Karpas-422 (cell line): ENCODE results near the gene ATRNL1. TPM values are rescaled to one million over a fixed set of nuclear protein-coding genes. Genes with fewer than 3 reads are reported as not detected.

Source experiments
- DNase-seq: peaks from one replicate; pipeline ENCODE4 v3.0.0-alpha.2; 2015
- H2AFZ ChIP-seq: fragments of 200-600 bp; sonication (generic); 2 replicates; pipeline ENCODE4 v1.6.1; 2014; ENCODE audit warnings: antibody characterized with exemption, low read length, mixed read lengths
- H3K27ac ChIP-seq: fragments of 200-600 bp; sonication (generic); 2 replicates; pipeline ENCODE4 v1.5.1; 2014; ENCODE audit warnings: mild to moderate bottlenecking, low read length, moderate library complexity
- H3K27me3 ChIP-seq: fragments of 200-600 bp; sonication (generic); 2 replicates; pipeline ENCODE4 v1.6.1; 2014; ENCODE audit warnings: low read length, mixed read lengths
- H3K36me3 ChIP-seq: fragments of 200-600 bp; sonication (generic); 2 replicates; pipeline ENCODE4 v1.6.1; 2014; ENCODE audit warnings: low read length, mixed read lengths; ENCODE audit not compliant: insufficient read depth
- H3K4me1 ChIP-seq: fragments of 200-600 bp; sonication (generic); 2 replicates; pipeline ENCODE4 v1.6.1; 2014; ENCODE audit warnings: mild to moderate bottlenecking, low read length, mixed read lengths
- H3K4me2 ChIP-seq: fragments of 200-600 bp; sonication (generic); 2 replicates; pipeline ENCODE4 v1.6.1; 2014; ENCODE audit warnings: low read length, low read depth, mild to moderate bottlenecking; ENCODE audit not compliant: poor library complexity, severe bottlenecking
- H3K4me3 ChIP-seq: fragments of 200-600 bp; sonication (generic); 2 replicates; pipeline ENCODE4 v1.5.1; 2014; ENCODE audit warnings: mild to moderate bottlenecking, antibody characterized with exemption, low read length, mixed read lengths
- H3K79me2 ChIP-seq: fragments of 200-600 bp; sonication (generic); 2 replicates; pipeline ENCODE4 v1.6.1; 2014; ENCODE audit warnings: mild to moderate bottlenecking, low read length, mixed read lengths
- H3K9ac ChIP-seq: fragments of 200-600 bp; sonication (generic); 2 replicates; pipeline ENCODE4 v1.6.0; 2014; ENCODE audit warnings: low read length
- H3K9me2 ChIP-seq: fragments of 200-600 bp; sonication (generic), shearing (Covaris generic); replicated peaks from 2 replicates; pipeline ENCODE4 v1.6.0; 2014; ENCODE audit warnings: mild to moderate bottlenecking, low read length, moderate library complexity; ENCODE audit not compliant: insufficient read depth
- H3K9me3 ChIP-seq: fragments of 300-700, 200-600 bp; sonication (generic); 2 replicates; pipeline ENCODE4 v1.6.1; 2014; ENCODE audit warnings: low read length, mixed read lengths
- H4K20me1 ChIP-seq: fragments of 200-600 bp; sonication (generic); 2 replicates; pipeline ENCODE4 v1.6.1; 2014; ENCODE audit warnings: mild to moderate bottlenecking, antibody characterized with exemption, low read length, low read depth; ENCODE audit not compliant: insufficient read depth
- total RNA-seq: library from RNA; depleted of rRNA; stranded (reverse); fragments of >200 nt; shearing (Covaris generic); gene quantifications from 2 replicates; pipeline ENCODE4 v1.2.3, GENCODE V29; 2014; ENCODE audit warnings: low replicate concordance

Gene ATRNL1
- total RNA-seq, 1 experiment from 2014 or later: not detected

GRCh38 chr10:115937768-115938056 is 844.5 kb downstream of the ATRNL1 start:
- H3K9me3 ChIP-seq: no peaks in the 10 kb centered on the region
- DNase-seq: no peak
- no peaks in the 10 kb centered on the region for H4K20me1 ChIP-seq
- H3K79me2 ChIP-seq: no peaks in the 10 kb centered on the region
- H3K9me2 ChIP-seq: no peaks in the 10 kb centered on the region
- no peak overlapping the region for H2AFZ ChIP-seq
- H3K4me3 ChIP-seq: no peak overlapping the region
- H3K4me2 ChIP-seq: no peak overlapping the region
- no peaks in the 10 kb centered on the region for H3K4me1 ChIP-seq
- H3K36me3 ChIP-seq: no peaks in the 10 kb centered on the region
- no peak overlapping the region for H3K9ac ChIP-seq
- H3K27ac ChIP-seq: no peak overlapping the region
- no peaks in the 10 kb centered on the region for H3K27me3 ChIP-seq

GRCh38 chr10:115939101-115939854 is 846.1 kb downstream of the ATRNL1 start:
- no peak for DNase-seq
- H2AFZ ChIP-seq: no peak overlapping the region
- H3K27me3 ChIP-seq: no peaks in the 10 kb centered on the region
- no peaks in the 10 kb centered on the region for H3K9me3 ChIP-seq
- H3K27ac ChIP-seq: no peak overlapping the region
- H4K20me1 ChIP-seq: no peaks in the 10 kb centered on the region
- no peaks in the 10 kb centered on the region for H3K9me2 ChIP-seq
- H3K9ac ChIP-seq: no peak overlapping the region
- H3K36me3 ChIP-seq: no peaks in the 10 kb centered on the region
- H3K4me2 ChIP-seq: no peak overlapping the region
- no peaks in the 10 kb centered on the region for H3K79me2 ChIP-seq
- H3K4me1 ChIP-seq: no peaks in the 10 kb centered on the region
- no peak overlapping the region for H3K4me3 ChIP-seq

GRCh38 chr10:115941361-115941771 is 848.2 kb downstream of the ATRNL1 start:
- H3K4me2 ChIP-seq: no peak overlapping the region
- no peak overlapping the region for H3K27ac ChIP-seq
- H3K79me2 ChIP-seq: no peaks in the 10 kb centered on the region

GRCh38 chr10:115942101-115942500 is 848.9 kb downstream of the ATRNL1 start:
- no peak for DNase-seq

More at GRCh38 chr10:115941361-115941771, 848.2 kb downstream of the ATRNL1 start:
- Histone ChIP-seq H4K20me1 (no peaks in the 10 kb centered on the region), H3K9me3 (no peaks in the 10 kb centered on the region), H3K4me1 (no peaks in the 10 kb centered on the region), H3K27me3 (no peaks in the 10 kb centered on the region), H3K36me3 (no peaks in the 10 kb centered on the region), H3K9me2 (no peaks in the 10 kb centered on the region), H3K4me3 (no peak overlapping the region), H2AFZ (no peak overlapping the region), H3K9ac (no peak overlapping the region)
- DNase-seq: no peak

GRCh38 chr10:115944538-115944937 is 851.4 kb downstream of the ATRNL1 start:
- no peak overlapping the region for H3K9ac ChIP-seq
- no peaks in the 10 kb centered on the region for H3K9me3 ChIP-seq
- H3K9me2 ChIP-seq: no peaks in the 10 kb centered on the region
- no peak overlapping the region for H3K4me3 ChIP-seq
- no peak for DNase-seq
- H3K4me2 ChIP-seq: no peak overlapping the region
- no peaks in the 10 kb centered on the region for H3K36me3 ChIP-seq
- no peak overlapping the region for H2AFZ ChIP-seq
- no peak overlapping the region for H3K27ac ChIP-seq
- no peaks in the 10 kb centered on the region for H4K20me1 ChIP-seq
- H3K27me3 ChIP-seq: no peaks in the 10 kb centered on the region
- H3K4me1 ChIP-seq: no peaks in the 10 kb centered on the region
- no peaks in the 10 kb centered on the region for H3K79me2 ChIP-seq

More at GRCh38 chr10:115942101-115942500, 848.9 kb downstream of the ATRNL1 start:
- no peaks in the 10 kb centered on the region for H3K4me1 ChIP-seq
- no peak overlapping the region for H3K9ac ChIP-seq
- H3K27ac ChIP-seq: no peak overlapping the region
- no peaks in the 10 kb centered on the region for H3K79me2 ChIP-seq
- no peaks in the 10 kb centered on the region for H4K20me1 ChIP-seq
- no peak overlapping the region for H3K4me2 ChIP-seq
- no peak overlapping the region for H2AFZ ChIP-seq
- no peaks in the 10 kb centered on the region for H3K27me3 ChIP-seq
- no peaks in the 10 kb centered on the region for H3K9me2 ChIP-seq
- no peak overlapping the region for H3K4me3 ChIP-seq
- H3K9me3 ChIP-seq: no peaks in the 10 kb centered on the region
- no peaks in the 10 kb centered on the region for H3K36me3 ChIP-seq

- no peaks in the 10 kb centered on the region for H3K9me3 ChIP-seq
- no peak overlapping the region for H3K27ac ChIP-seq
- H3K4me2 ChIP-seq: no peak overlapping the region
- H2AFZ ChIP-seq: no peak overlapping the region
- no peaks in the 10 kb centered on the region for H3K9me2 ChIP-seq
- H3K79me2 ChIP-seq: no peaks in the 10 kb centered on the region
- no peaks in the 10 kb centered on the region for H3K4me1 ChIP-seq
- no peak overlapping the region for H3K9ac ChIP-seq
- DNase-seq: no peak
- H3K4me3 ChIP-seq: no peak overlapping the region
- H3K36me3 ChIP-seq: no peaks in the 10 kb centered on the region
- H3K27me3 ChIP-seq: no peaks in the 10 kb centered on the region
- no peaks in the 10 kb centered on the region for H4K20me1 ChIP-seq
These were observed 852.7 kb downstream of the ATRNL1 start for GRCh38 chr10:115945701-115946445.

GRCh38 chr10:115947104-115947503 is 853.9 kb downstream of the ATRNL1 start:
- Histone ChIP-seq H3K4me2 (no peak overlapping the region), H3K27ac (no peak overlapping the region)

GRCh38 chr10:115948465-115948864 is 855.3 kb downstream of the ATRNL1 start:
- H3K9ac ChIP-seq: no peak overlapping the region
- no peaks in the 10 kb centered on the region for H3K9me2 ChIP-seq
- H3K4me2 ChIP-seq: no peak overlapping the region
- H3K4me1 ChIP-seq: no peaks in the 10 kb centered on the region
- no peaks in the 10 kb centered on the region for H3K79me2 ChIP-seq
- H3K36me3 ChIP-seq: no peaks in the 10 kb centered on the region
- DNase-seq: peak; percentile 48
- no peaks in the 10 kb centered on the region for H3K9me3 ChIP-seq
- H2AFZ ChIP-seq: no peak overlapping the region
- no peaks in the 10 kb centered on the region for H4K20me1 ChIP-seq
- H3K27me3 ChIP-seq: no peaks in the 10 kb centered on the region
- no peak overlapping the region for H3K4me3 ChIP-seq
- no peak overlapping the region for H3K27ac ChIP-seq

More at GRCh38 chr10:115947104-115947503, 853.9 kb downstream of the ATRNL1 start:
- Histone ChIP-seq H3K79me2 (no peaks in the 10 kb centered on the region), H3K9me2 (no peaks in the 10 kb centered on the region), H3K27me3 (no peaks in the 10 kb centered on the region), H4K20me1 (no peaks in the 10 kb centered on the region), H3K36me3 (no peaks in the 10 kb centered on the region), H3K9me3 (no peaks in the 10 kb centered on the region), H2AFZ (no peak overlapping the region), H3K9ac (no peak overlapping the region), H3K4me1 (no peaks in the 10 kb centered on the region), H3K4me3 (no peak overlapping the region)
- DNase-seq: no peak
